H9 (cell line): ENCODE results near the gene BSPH1. TPM values are rescaled to one million over a fixed set of nuclear protein-coding genes. Genes with fewer than 3 reads are reported as not detected.
A peak's percentile ranks its signal among the peaks of the same experiment; 100 is the strongest.

ENCODE experiments used
- DNase-seq: peaks from one replicate; pipeline ENCODE4 v3.0.0-alpha.2; 2017
- H2AFZ ChIP-seq: one replicate; pipeline ENCODE4 v1.6.1; 2013; ENCODE audit warnings: mild to moderate bottlenecking, low read length, control low read depth, moderate library complexity
- H2AK5ac ChIP-seq: 2 replicates; pipeline ENCODE4 v1.6.1; 2013; ENCODE audit warnings: low read length, control low read depth, mixed read lengths; ENCODE audit not compliant: insufficient read length
- H2BK120ac ChIP-seq: one replicate; pipeline ENCODE4 v1.6.1; 2013; ENCODE audit warnings: low read depth, mild to moderate bottlenecking, low read length, control low read depth, inconsistent platforms; ENCODE audit not compliant: poor library complexity, severe bottlenecking
- H2BK12ac ChIP-seq: 2 replicates; pipeline ENCODE4 v1.6.1; 2013; ENCODE audit warnings: low read length, control low read depth, mixed read lengths, low read depth; ENCODE audit not compliant: insufficient read length
- H2BK15ac ChIP-seq: 2 replicates; pipeline ENCODE4 v1.6.1; 2013; ENCODE audit warnings: low read depth, low read length, control low read depth
- H2BK20ac ChIP-seq: one replicate; pipeline ENCODE4 v1.6.1; 2013; ENCODE audit warnings: low read depth, mild to moderate bottlenecking, low read length, control low read depth, inconsistent platforms; ENCODE audit not compliant: poor library complexity, severe bottlenecking
- H2BK5ac ChIP-seq: 2 replicates; pipeline ENCODE4 v1.6.1; 2013; ENCODE audit warnings: low read length, control low read depth, mixed read lengths; ENCODE audit not compliant: insufficient read length
- H3K14ac ChIP-seq: 2 replicates; pipeline ENCODE4 v1.6.1; 2013; ENCODE audit warnings: low read length, control low read depth; ENCODE audit not compliant: insufficient read depth
- H3K18ac ChIP-seq: 2 replicates; pipeline ENCODE4 v1.6.1; 2013; ENCODE audit warnings: low read depth, mild to moderate bottlenecking, mixed read lengths, low read length, control low read depth; ENCODE audit not compliant: insufficient read length
- H3K23ac ChIP-seq: 2 replicates; pipeline ENCODE4 v1.6.1; 2013; ENCODE audit warnings: low read length, control low read depth, mixed read lengths, low read depth; ENCODE audit not compliant: insufficient read length
- H3K23me2 ChIP-seq: 2 replicates; pipeline ENCODE4 v1.6.1; 2013; ENCODE audit warnings: low read depth, mild to moderate bottlenecking, mixed read lengths, low read length, control low read depth; ENCODE audit not compliant: insufficient read length, poor library complexity, severe bottlenecking
- H3K27ac ChIP-seq: 2 replicates; pipeline ENCODE4 v1.5.1; 2013; ENCODE audit warnings: low read length, control low read depth, mixed read lengths, low read depth; ENCODE audit not compliant: insufficient read length
- H3K27me3 ChIP-seq: 2 replicates; pipeline ENCODE4 v1.6.1; 2013; ENCODE audit warnings: low read length, control low read depth, inconsistent platforms; ENCODE audit not compliant: insufficient read depth
- H3K4ac ChIP-seq: 2 replicates; pipeline ENCODE4 v1.6.1; 2013; ENCODE audit warnings: low read depth, mild to moderate bottlenecking, control low read depth, inconsistent platforms, low read length, moderate library complexity
- H3K4me1 ChIP-seq: 2 replicates; pipeline ENCODE4 v1.6.1; 2013; ENCODE audit warnings: low read length, control low read depth, inconsistent platforms; ENCODE audit not compliant: insufficient read depth
- H3K4me2 ChIP-seq: 2 replicates; pipeline ENCODE4 v1.6.1; 2013; ENCODE audit warnings: low read length, control low read depth, mixed read lengths; ENCODE audit not compliant: insufficient read length, insufficient read depth
- H3K56ac ChIP-seq: 2 replicates; pipeline ENCODE4 v1.6.1; 2013; ENCODE audit warnings: low read depth, mild to moderate bottlenecking, mixed read lengths, low read length, control low read depth; ENCODE audit not compliant: insufficient read length
- H3K79me1 ChIP-seq: 2 replicates; pipeline ENCODE4 v1.6.1; 2013; ENCODE audit warnings: low read depth, mild to moderate bottlenecking, moderate library complexity, low read length, control low read depth, inconsistent platforms; ENCODE audit not compliant: insufficient read depth, poor library complexity, severe bottlenecking
- H3K79me2 ChIP-seq: 2 replicates; pipeline ENCODE4 v1.6.1; 2013; ENCODE audit warnings: low read length, control low read depth, inconsistent platforms; ENCODE audit not compliant: insufficient read depth
- H3K9ac ChIP-seq: 2 replicates; pipeline ENCODE4 v1.6.1; 2013; ENCODE audit warnings: low read length, control low read depth, mixed read lengths; ENCODE audit not compliant: insufficient read length; ENCODE audit errors: extremely low read depth
- H3K9me3 ChIP-seq: one replicate; pipeline ENCODE4 v1.6.1; 2013; ENCODE audit warnings: low read depth, low read length, inconsistent platforms; ENCODE audit not compliant: control insufficient read depth
- H3T11ph ChIP-seq: one replicate; pipeline ENCODE4 v1.6.1; 2013; ENCODE audit warnings: mild to moderate bottlenecking, low read length, control low read depth, inconsistent platforms
- H4K20me1 ChIP-seq: one replicate; pipeline ENCODE4 v1.6.1; 2013; ENCODE audit not compliant: control insufficient read depth, insufficient read length, insufficient read depth
- H4K5ac ChIP-seq: 2 replicates; pipeline ENCODE4 v1.6.1; 2013; ENCODE audit warnings: low read depth, mild to moderate bottlenecking, mixed read lengths, low read length, control low read depth; ENCODE audit not compliant: insufficient read length
- H4K8ac ChIP-seq: replicated peaks from 2 replicates; pipeline ENCODE4 v1.6.1; 2013; ENCODE audit warnings: low read length, control low read depth, mixed read lengths, low read depth; ENCODE audit not compliant: insufficient read length
- H4K91ac ChIP-seq: 2 replicates; pipeline ENCODE4 v1.6.1; 2013; ENCODE audit warnings: low read depth, mild to moderate bottlenecking, moderate library complexity, mixed read lengths, low read length, control low read depth; ENCODE audit not compliant: insufficient read length
- H3K27ac Mint-ChIP-seq, 3 experiments: 2 replicates in 2 of 3; 3 replicates in 1 of 3; pipeline ENCODE4 v1.8.0; 2020 to 2021; ENCODE audit warnings: mixed read lengths in 3 of 3, mild to moderate bottlenecking in 1 of 3, moderate library complexity in 1 of 3
- H3K27me3 Mint-ChIP-seq: 2 replicates; pipeline ENCODE4 v1.8.0; 2021; ENCODE audit warnings: low read depth, mild to moderate bottlenecking, moderate library complexity, mixed read lengths
- H3K36me3 Mint-ChIP-seq, 3 experiments: 2 replicates in 2 of 3; 3 replicates in 1 of 3; pipeline ENCODE4 v1.8.0; 2020 to 2021; ENCODE audit warnings: low read depth in 3 of 3, mixed read lengths in 3 of 3; ENCODE audit not compliant: insufficient read depth in 1 of 3
- H3K4me1 Mint-ChIP-seq, 2 experiments: 2 replicates each; pipeline ENCODE4 v1.8.0; 2020; ENCODE audit warnings: mixed read lengths in 2 of 2
- H3K4me3 Mint-ChIP-seq, 2 experiments: 2 replicates in 1 of 2; 3 replicates in 1 of 2; pipeline ENCODE4 v1.8.0; 2020 to 2021; ENCODE audit warnings: mild to moderate bottlenecking in 2 of 2, mixed read lengths in 2 of 2, moderate library complexity in 1 of 2
- H3K9me3 Mint-ChIP-seq, 2 experiments: 2 replicates in 1 of 2; 3 replicates in 1 of 2; pipeline ENCODE4 v1.8.0; 2020; ENCODE audit warnings: mild to moderate bottlenecking in 2 of 2, mixed read lengths in 2 of 2, moderate library complexity in 1 of 2
- WGBS: extraction: QIAGEN DNeasy Blood & Tissue Kit; methylation state at CpG from one replicate; pipeline ENCODE4 v1.1.7; 2013; ENCODE audit warnings: missing lambda C conversion rate, low lambda C conversion rate, mixed read lengths; ENCODE audit not compliant: insufficient read length; ENCODE audit errors: extremely low coverage; 5-methylcytosine and 5-hydroxymethylcytosine counted together
- total RNA-seq: library from RNA; stranded (reverse); gene quantifications from 2 replicates; pipeline ENCODE4 v1.2.1, GENCODE V29; 2021
- TF ChIP-seq, protein P1 (sequence below): fragments of 200-600 bp; sonication (generic); conservative IDR thresholded peaks from 3 replicates; pipeline ENCODE4 v1.8.0; 2021; ENCODE audit warnings: antibody characterized with exemption, mild to moderate bottlenecking

Gene BSPH1
- total RNA-seq, 1 experiment from 2014 or later: not detected

DNA sequence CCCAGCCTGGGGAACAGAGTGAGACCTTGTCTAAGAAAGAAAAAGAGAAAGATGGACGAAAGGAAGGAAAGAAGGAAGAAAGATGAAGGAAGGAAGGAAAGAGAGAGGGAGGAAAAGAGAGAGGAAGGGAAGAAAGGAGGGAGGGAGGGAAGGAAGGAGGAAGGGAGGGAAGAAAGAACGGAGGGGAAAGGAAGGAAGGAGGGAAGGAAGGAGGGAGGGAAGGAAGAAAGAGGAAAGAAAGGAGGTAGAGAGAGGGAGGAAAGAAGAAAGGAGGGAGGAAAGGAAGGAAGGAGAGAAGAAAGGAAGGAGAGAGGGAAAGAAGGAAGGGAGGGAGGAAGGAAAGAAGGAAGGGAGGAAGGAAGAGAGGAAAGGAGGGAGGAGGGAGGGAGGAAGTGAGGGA lies 31.0 kb upstream of the BSPH1 start:
- no peak overlapping the region for H3K14ac ChIP-seq
- H4K5ac ChIP-seq: no peak overlapping the region
- H3K9ac ChIP-seq: no peak overlapping the region
- no peak overlapping the region for H4K91ac ChIP-seq
- no peak overlapping the region for H3T11ph ChIP-seq
- TF ChIP-seq, protein P1, sequence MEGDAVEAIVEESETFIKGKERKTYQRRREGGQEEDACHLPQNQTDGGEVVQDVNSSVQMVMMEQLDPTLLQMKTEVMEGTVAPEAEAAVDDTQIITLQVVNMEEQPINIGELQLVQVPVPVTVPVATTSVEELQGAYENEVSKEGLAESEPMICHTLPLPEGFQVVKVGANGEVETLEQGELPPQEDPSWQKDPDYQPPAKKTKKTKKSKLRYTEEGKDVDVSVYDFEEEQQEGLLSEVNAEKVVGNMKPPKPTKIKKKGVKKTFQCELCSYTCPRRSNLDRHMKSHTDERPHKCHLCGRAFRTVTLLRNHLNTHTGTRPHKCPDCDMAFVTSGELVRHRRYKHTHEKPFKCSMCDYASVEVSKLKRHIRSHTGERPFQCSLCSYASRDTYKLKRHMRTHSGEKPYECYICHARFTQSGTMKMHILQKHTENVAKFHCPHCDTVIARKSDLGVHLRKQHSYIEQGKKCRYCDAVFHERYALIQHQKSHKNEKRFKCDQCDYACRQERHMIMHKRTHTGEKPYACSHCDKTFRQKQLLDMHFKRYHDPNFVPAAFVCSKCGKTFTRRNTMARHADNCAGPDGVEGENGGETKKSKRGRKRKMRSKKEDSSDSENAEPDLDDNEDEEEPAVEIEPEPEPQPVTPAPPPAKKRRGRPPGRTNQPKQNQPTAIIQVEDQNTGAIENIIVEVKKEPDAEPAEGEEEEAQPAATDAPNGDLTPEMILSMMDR: no peak
- no peak overlapping the region for H3K4me2 ChIP-seq
- H4K8ac ChIP-seq: no peak overlapping the region
- no peak overlapping the region for H2BK20ac ChIP-seq
- H2AFZ ChIP-seq: no peak overlapping the region
- H3K27me3 ChIP-seq: no peaks in the 10 kb centered on the region
- no peaks in the 10 kb centered on the region for H3K79me2 ChIP-seq
- no peaks in the 10 kb centered on the region for H3K4me1 ChIP-seq
- no peak overlapping the region for H2BK5ac ChIP-seq
- no peak overlapping the region for H3K18ac ChIP-seq
- peaks cover 20% of the 10 kb centered on the region for H3K27me3 Mint-ChIP-seq
- H3K27ac Mint-ChIP-seq: peak overlapping the region in 1 of 3 experiments; percentile 17; a peak in 1 of 7 replicates
- peaks cover 0 to 3% of the 10 kb centered on the region in 2 experiments; a peak in 1 of 5 replicates for H3K9me3 Mint-ChIP-seq
- no peak for DNase-seq
- WGBS: no CpG with 5 or more reads among the region's 2 CpGs
- no peaks in the 10 kb centered on the region for H3K36me3 Mint-ChIP-seq
- no peaks in the 10 kb centered on the region for H3K79me1 ChIP-seq
- no peak overlapping the region for H3K27ac ChIP-seq
- H2BK15ac ChIP-seq: no peak overlapping the region
- H4K20me1 ChIP-seq: no peaks in the 10 kb centered on the region
- H3K4ac ChIP-seq: no peak overlapping the region
- no peak overlapping the region for H2AK5ac ChIP-seq
- no peak overlapping the region for H3K23ac ChIP-seq
- no peak overlapping the region for H2BK120ac ChIP-seq
- H3K56ac ChIP-seq: no peak overlapping the region
- H3K4me3 Mint-ChIP-seq: no peak overlapping the region
- peaks cover 9 to 22% of the 10 kb centered on the region in 2 experiments for H3K4me1 Mint-ChIP-seq
- H3K9me3 ChIP-seq: no peaks in the 10 kb centered on the region
- H2BK12ac ChIP-seq: no peak overlapping the region
- no peaks in the 10 kb centered on the region for H3K23me2 ChIP-seq
